ENCODE data around the gene ATP2C2. TPM values are rescaled to one million over a fixed set of nuclear protein-coding genes. Genes with fewer than 3 reads are reported as not detected.
"Not testable (repeated sequence)": the region's sequence is repeated elsewhere in the genome, so short reads cannot be mapped to it uniquely, and the experiment has no call there.

Gene ATP2C2
- total RNA-seq, 1 experiment from 2014 or later, result not detected

- DNase-seq (ENCODE audit: low spot score); in situ Hi-C loops (cut with HindIII; ENCODE audit: low sequenced_read_pairs): not testable (repeated sequence)
These were observed 31.1 kb upstream of the ATP2C2 start for GRCh38 chr16:84337236-84337635.

- DNase-seq (ENCODE audit: low spot score), result no peak
- in situ Hi-C loops (cut with HindIII; ENCODE audit: low sequenced_read_pairs), result no loop called here
These were observed 29.0 kb upstream of the ATP2C2 start for GRCh38 chr16:84339311-84339710.

- in situ Hi-C loops (cut with HindIII; ENCODE audit: low sequenced_read_pairs), result no loop called here
- no peak for DNase-seq (ENCODE audit: low spot score)
These were observed 28.6 kb upstream of the ATP2C2 start for GRCh38 chr16:84339766-84340165.

- in situ Hi-C loops (cut with HindIII; ENCODE audit: low sequenced_read_pairs), result no loop called here
These were observed 27.9 kb upstream of the ATP2C2 start for GRCh38 chr16:84340325-84341040.

GRCh38 chr16:84341528-84342295 lies 26.6 kb upstream of the ATP2C2 start:
- no peak for DNase-seq (ENCODE audit: low spot score)
- in situ Hi-C loops (cut with HindIII; ENCODE audit: low sequenced_read_pairs), result no loop called here

More at GRCh38 chr16:84340325-84341040, 27.9 kb upstream of the ATP2C2 start:
- no peak for DNase-seq (ENCODE audit: low spot score)

- in situ Hi-C loops (cut with HindIII; ENCODE audit: low sequenced_read_pairs); DNase-seq (ENCODE audit: low spot score): not testable (repeated sequence)
These were observed 24.5 kb upstream of the ATP2C2 start for GRCh38 chr16:84343800-84344199.

- in situ Hi-C loops (cut with HindIII; ENCODE audit: low sequenced_read_pairs), result no loop called here
- no peak for DNase-seq (ENCODE audit: low spot score)
These were observed 23.6 kb upstream of the ATP2C2 start for GRCh38 chr16:84344781-84345180.

GRCh38 chr16:84347161-84347560 lies 21.2 kb upstream of the ATP2C2 start:
- in situ Hi-C loops (cut with HindIII; ENCODE audit: low sequenced_read_pairs), result no loop called here

GRCh38 chr16:84348386-84348888 lies 19.9 kb upstream of the ATP2C2 start:
- in situ Hi-C loops (cut with HindIII; ENCODE audit: low sequenced_read_pairs), result no loop called here

More at GRCh38 chr16:84347161-84347560, 21.2 kb upstream of the ATP2C2 start:
- no peak for DNase-seq (ENCODE audit: low spot score)

GRCh38 chr16:84349862-84350684 lies 18.3 kb upstream of the ATP2C2 start:
- in situ Hi-C loops (cut with HindIII; ENCODE audit: low sequenced_read_pairs), result no loop called here
- DNase-seq (ENCODE audit: low spot score), result no peak

More at GRCh38 chr16:84348386-84348888, 19.9 kb upstream of the ATP2C2 start:
- no peak for DNase-seq (ENCODE audit: low spot score)

GRCh38 chr16:84350685-84351400 lies 17.5 kb upstream of the ATP2C2 start:
- in situ Hi-C loops (cut with HindIII; ENCODE audit: low sequenced_read_pairs), result no loop called here
- no peak for DNase-seq (ENCODE audit: low spot score)

GRCh38 chr16:84351630-84352029 lies 16.7 kb upstream of the ATP2C2 start:
- in situ Hi-C loops (cut with HindIII; ENCODE audit: low sequenced_read_pairs), result no loop called here
- no peak for DNase-seq (ENCODE audit: low spot score)

GRCh38 chr16:84354306-84354705 lies 14.0 kb upstream of the ATP2C2 start:
- in situ Hi-C loops (cut with HindIII; ENCODE audit: low sequenced_read_pairs), result no loop called here
- no peak for DNase-seq (ENCODE audit: low spot score)

GRCh38 chr16:84355149-84355548 lies 13.2 kb upstream of the ATP2C2 start:
- in situ Hi-C loops (cut with HindIII; ENCODE audit: low sequenced_read_pairs), result no loop called here
- no peak for DNase-seq (ENCODE audit: low spot score)

GRCh38 chr16:84356176-84356575 lies 12.2 kb upstream of the ATP2C2 start:
- DNase-seq (ENCODE audit: low spot score), result no peak
- in situ Hi-C loops (cut with HindIII; ENCODE audit: low sequenced_read_pairs), result no loop called here

GRCh38 chr16:84356591-84357116 lies 11.7 kb upstream of the ATP2C2 start:
- in situ Hi-C loops (cut with HindIII; ENCODE audit: low sequenced_read_pairs), result no loop called here
- DNase-seq (ENCODE audit: low spot score), result peak; percentile 15

GRCh38 chr16:84357191-84357651 lies 11.1 kb upstream of the ATP2C2 start:
- peak; percentile 22 for DNase-seq (ENCODE audit: low spot score)
- in situ Hi-C loops (cut with HindIII; ENCODE audit: low sequenced_read_pairs), result no loop called here

- in situ Hi-C loops (cut with HindIII; ENCODE audit: low sequenced_read_pairs), result no loop called here
- DNase-seq (ENCODE audit: low spot score), result no peak
These were observed 9.6 kb upstream of the ATP2C2 start for GRCh38 chr16:84358601-84359295.
